ENCODE measurements around the gene MYH8. TPM values are rescaled to one million over a fixed set of nuclear protein-coding genes. Genes with fewer than 3 reads are reported as not detected.

The MYH8 gene
- total and polyA plus RNA-seq, 2 experiments from 2014 or later = 0.11 TPM; not detected in 1

GRCh38 chr17:10372906-10373305, 48.8 kb downstream of the MYH8 start, which contains the start of gene MYH13:
MYH13 (minus strand) TSS chr17:10373006; CDS start chr17:10364530, 8,476 bp downstream.
- H3K27ac ChIP-seq = no peak within 1 kb of the TSS
- no peak within 1 kb of the TSS for H2AFZ ChIP-seq
- no peaks in the 10 kb centered on the region for H3K36me3 ChIP-seq (replicated peaks; ENCODE audit: insufficient read depth, low read depth)
- H4K20me1 ChIP-seq (ENCODE audit: insufficient read depth, poor library complexity, severe bottlenecking) = no peaks in the 10 kb centered on the region
- H3K9me3 ChIP-seq (ENCODE audit: low read depth) = no peaks in the 10 kb centered on the region
- no peaks in the 10 kb centered on the region for H3K4me1 ChIP-seq (ENCODE audit: insufficient read depth)
- TF ChIP-seq CTCF (IDR thresholded peaks at IDR 0.05; ENCODE audit: poor library complexity) (no peak), EZH2 (IDR thresholded peaks at IDR 0.05; ENCODE audit: borderline replicate concordance) (no peak), EZH2phosphoT487 (IDR thresholded peaks at IDR 0.05; ENCODE audit: low read depth, severe bottlenecking, unreplicated experiment) (no peak)
- no peak within 1 kb of the TSS for H3K4me2 ChIP-seq
- H3K9me2 ChIP-seq (replicated peaks; ENCODE audit: insufficient read depth) = no peaks in the 10 kb centered on the region
- no peaks in the 10 kb centered on the region for H3K79me2 ChIP-seq
- DNase-seq (ENCODE audit: low spot score) = no peak
- no peaks in the 10 kb centered on the region for H3K27me3 ChIP-seq
- H3K4me3 ChIP-seq = no peak within 1 kb of the TSS
- WGBS (ENCODE audit: low lambda C conversion rate, missing lambda C conversion rate) = 82% methylated on average over 5 of the region's 5 CpGs

- WGBS (ENCODE audit: low lambda C conversion rate, missing lambda C conversion rate) = 88% methylated on average over 7 of the region's 7 CpGs
- no peaks in the 10 kb centered on the region for H3K27me3 ChIP-seq
- H3K36me3 ChIP-seq (replicated peaks; ENCODE audit: insufficient read depth, low read depth) = no peaks in the 10 kb centered on the region
- H4K20me1 ChIP-seq (ENCODE audit: insufficient read depth, poor library complexity, severe bottlenecking) = no peaks in the 10 kb centered on the region
- H3K4me1 ChIP-seq (ENCODE audit: insufficient read depth) = no peaks in the 10 kb centered on the region
- no peak overlapping the region for H2AFZ ChIP-seq
- H3K27ac ChIP-seq = no peak overlapping the region
- no peaks in the 10 kb centered on the region for H3K9me3 ChIP-seq (ENCODE audit: low read depth)
- no peak overlapping the region for H3K4me2 ChIP-seq
- no peak for DNase-seq (ENCODE audit: low spot score)
- TF ChIP-seq EZH2 (IDR thresholded peaks at IDR 0.05; ENCODE audit: borderline replicate concordance) (no peak), CTCF (IDR thresholded peaks at IDR 0.05; ENCODE audit: poor library complexity) (no peak), EZH2phosphoT487 (IDR thresholded peaks at IDR 0.05; ENCODE audit: low read depth, severe bottlenecking, unreplicated experiment) (no peak)
- no peaks in the 10 kb centered on the region for H3K9me2 ChIP-seq (replicated peaks; ENCODE audit: insufficient read depth)
- no peaks in the 10 kb centered on the region for H3K79me2 ChIP-seq
- H3K4me3 ChIP-seq = no peak overlapping the region
Measured at GRCh38 chr17:10370016-10370608, 51.6 kb downstream of the MYH8 start.

- DNase-seq (ENCODE audit: low spot score) = no peak
- no peak for TF ChIP-seq CTCF (IDR thresholded peaks at IDR 0.05; ENCODE audit: poor library complexity)
- TF ChIP-seq EZH2phosphoT487 (IDR thresholded peaks at IDR 0.05; ENCODE audit: low read depth, severe bottlenecking, unreplicated experiment) = no peak
- TF ChIP-seq EZH2 (IDR thresholded peaks at IDR 0.05; ENCODE audit: borderline replicate concordance) = no peak
- H3K4me1 ChIP-seq (ENCODE audit: insufficient read depth) = no peaks in the 10 kb centered on the region
- no peaks in the 10 kb centered on the region for H3K9me2 ChIP-seq (replicated peaks; ENCODE audit: insufficient read depth)
- no peak overlapping the region for H3K4me3 ChIP-seq
- no peaks in the 10 kb centered on the region for H3K27me3 ChIP-seq
- no peak overlapping the region for H3K4me2 ChIP-seq
- 87% methylated on average over 1 of the region's 1 CpG for WGBS (ENCODE audit: low lambda C conversion rate, missing lambda C conversion rate)
- H2AFZ ChIP-seq = no peak overlapping the region
- no peak overlapping the region for H3K27ac ChIP-seq
- H3K79me2 ChIP-seq = no peaks in the 10 kb centered on the region
- no peaks in the 10 kb centered on the region for H3K9me3 ChIP-seq (ENCODE audit: low read depth)
- no peaks in the 10 kb centered on the region for H3K36me3 ChIP-seq (replicated peaks; ENCODE audit: insufficient read depth, low read depth)
- H4K20me1 ChIP-seq (ENCODE audit: insufficient read depth, poor library complexity, severe bottlenecking) = no peaks in the 10 kb centered on the region
Measured at GRCh38 chr17:10369239-10369638, 52.5 kb downstream of the MYH8 start.
